ENCODE data around the gene CACNA1A.

- TF ChIP-seq CTCF (conservative IDR thresholded peaks at IDR 0.05): no peak
- no peak for TF ChIP-seq ZFX (IDR thresholded peaks at IDR 0.05)
Observed at GRCh38 chr19:13207846-13208671, 298.2 kb downstream of the CACNA1A start.

Data from C4-2B (cell line).